SU-DHL-6 (cell line): Measurements from ENCODE around the gene COPRS.

ENCODE experiments used
- CTCF ChIP-seq: fragments of 200-600 bp; sonication (generic); IDR thresholded peaks from one replicate; pipeline ENCODE4 v1.5.1; 2017; ENCODE audit warnings: antibody characterized with exemption, mild to moderate bottlenecking, low read length, moderate library complexity; ENCODE audit not compliant: insufficient read depth, poor library complexity, severe bottlenecking
- EZH2phosphoT487 ChIP-seq: fragments of 200-600 bp; sonication (generic), shearing (Covaris generic); conservative IDR thresholded peaks from 2 replicates; pipeline ENCODE4 v1.6.1; 2018; ENCODE audit warnings: mild to moderate bottlenecking, antibody characterized with exemption, low read length, moderate library complexity, mixed read lengths

GRCh38 chr17:31869797-31870568 is 10.9 kb upstream of the COPRS start:
- TF ChIP-seq CTCF (no peak), EZH2phosphoT487 (no peak)
